ENCODE data around the gene SLC23A2.

SLC23A2 gene

DNA sequence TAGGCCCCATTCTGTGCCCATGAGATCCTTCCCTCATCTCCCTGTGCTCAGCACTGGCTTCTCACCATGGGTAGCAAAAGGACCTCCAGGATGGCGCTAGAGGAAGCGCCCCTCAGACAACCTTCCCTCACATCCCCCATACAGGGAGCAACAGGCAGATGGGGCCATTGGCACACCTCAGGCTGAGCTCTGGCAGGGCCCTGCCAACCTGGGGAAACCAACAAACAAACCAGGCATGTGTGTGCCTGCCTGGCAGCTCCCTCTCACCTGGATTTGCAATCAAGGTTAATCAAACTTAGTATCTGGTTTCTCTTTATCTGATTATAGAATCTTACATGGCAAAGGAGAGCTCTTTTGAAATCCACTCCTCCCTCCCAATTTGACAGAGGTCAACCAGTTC is 134.9 kb downstream of the SLC23A2 start:
- TF ChIP-seq, protein P1, sequence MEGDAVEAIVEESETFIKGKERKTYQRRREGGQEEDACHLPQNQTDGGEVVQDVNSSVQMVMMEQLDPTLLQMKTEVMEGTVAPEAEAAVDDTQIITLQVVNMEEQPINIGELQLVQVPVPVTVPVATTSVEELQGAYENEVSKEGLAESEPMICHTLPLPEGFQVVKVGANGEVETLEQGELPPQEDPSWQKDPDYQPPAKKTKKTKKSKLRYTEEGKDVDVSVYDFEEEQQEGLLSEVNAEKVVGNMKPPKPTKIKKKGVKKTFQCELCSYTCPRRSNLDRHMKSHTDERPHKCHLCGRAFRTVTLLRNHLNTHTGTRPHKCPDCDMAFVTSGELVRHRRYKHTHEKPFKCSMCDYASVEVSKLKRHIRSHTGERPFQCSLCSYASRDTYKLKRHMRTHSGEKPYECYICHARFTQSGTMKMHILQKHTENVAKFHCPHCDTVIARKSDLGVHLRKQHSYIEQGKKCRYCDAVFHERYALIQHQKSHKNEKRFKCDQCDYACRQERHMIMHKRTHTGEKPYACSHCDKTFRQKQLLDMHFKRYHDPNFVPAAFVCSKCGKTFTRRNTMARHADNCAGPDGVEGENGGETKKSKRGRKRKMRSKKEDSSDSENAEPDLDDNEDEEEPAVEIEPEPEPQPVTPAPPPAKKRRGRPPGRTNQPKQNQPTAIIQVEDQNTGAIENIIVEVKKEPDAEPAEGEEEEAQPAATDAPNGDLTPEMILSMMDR (IDR thresholded peaks at IDR 0.05; ENCODE audit: borderline replicate concordance, insufficient read depth, low read depth, low read length), result no peak
- no peak overlapping the region for H3K4me3 ChIP-seq (ENCODE audit: low read depth, low read length)

DNA sequence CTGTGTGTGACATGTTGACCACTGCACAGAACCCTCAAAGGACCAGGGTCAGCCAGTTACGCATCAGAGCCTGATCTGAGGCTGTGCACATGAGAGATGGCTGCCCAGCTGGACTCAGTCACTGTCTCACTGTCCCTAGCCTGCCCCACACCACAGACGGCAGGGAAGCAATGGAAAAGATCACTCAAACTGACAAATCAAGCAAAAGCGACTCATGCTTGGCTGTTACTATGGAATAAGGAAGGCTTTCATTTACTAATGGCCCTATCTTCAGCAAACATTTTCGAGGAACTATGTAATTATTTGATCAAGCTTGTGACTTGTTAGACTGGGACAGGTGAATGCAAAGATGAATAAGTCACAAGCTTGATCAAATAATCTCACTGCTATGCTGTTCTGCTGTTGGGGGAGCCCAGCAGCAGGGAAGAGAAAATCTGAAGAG is 137.0 kb downstream of the SLC23A2 start:
- TF ChIP-seq, protein P1 (IDR thresholded peaks at IDR 0.05; ENCODE audit: borderline replicate concordance, insufficient read depth, low read depth, low read length), result no peak
- no peak overlapping the region for H3K4me3 ChIP-seq (ENCODE audit: low read depth, low read length)

DNA sequence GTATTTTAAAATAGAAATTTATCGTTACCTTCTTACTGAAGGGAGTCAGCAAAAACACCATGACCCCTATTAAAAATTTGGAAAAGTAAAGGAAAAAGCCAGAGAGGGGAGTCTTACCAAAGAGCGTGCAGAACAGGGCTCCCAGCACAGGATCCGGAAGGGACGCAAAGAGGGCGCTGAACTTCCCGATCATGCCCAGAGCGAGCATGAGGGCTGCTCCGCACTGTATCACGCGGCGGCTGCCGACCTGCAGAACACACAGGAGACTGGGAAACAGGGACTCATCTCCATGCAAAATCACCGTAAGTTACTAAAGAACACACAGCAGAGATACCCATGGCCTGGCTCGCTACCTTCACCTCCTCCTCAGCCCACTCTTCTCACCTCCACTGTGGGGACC is 138.6 kb downstream of the SLC23A2 start:
- TF ChIP-seq, protein P1 (IDR thresholded peaks at IDR 0.05; ENCODE audit: borderline replicate concordance, insufficient read depth, low read depth, low read length), result no peak
- no peak overlapping the region for H3K4me3 ChIP-seq (ENCODE audit: low read depth, low read length)

DNA sequence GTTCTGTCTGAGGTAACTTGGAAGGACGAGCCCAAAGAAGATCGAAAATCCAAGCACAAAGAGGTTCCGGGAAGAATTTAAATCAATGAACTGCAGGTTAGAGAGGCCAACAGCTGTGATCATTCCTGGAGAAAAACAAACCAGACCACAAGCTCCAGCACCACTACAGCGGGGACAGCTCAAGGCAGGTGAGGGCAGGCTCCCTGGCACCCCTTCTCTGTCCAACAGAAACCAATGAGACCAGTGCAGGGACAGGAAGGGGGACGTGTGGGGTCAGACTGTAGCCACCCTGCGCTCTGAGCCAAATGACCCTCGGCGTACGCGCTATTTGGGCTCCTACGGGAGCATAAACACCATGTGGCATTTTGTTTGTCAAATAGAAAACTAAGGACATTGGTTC is 139.3 kb downstream of the SLC23A2 start:
- TF ChIP-seq, protein P1 (IDR thresholded peaks at IDR 0.05; ENCODE audit: borderline replicate concordance, insufficient read depth, low read depth, low read length), result no peak
- H3K4me3 ChIP-seq (ENCODE audit: low read depth, low read length), result no peak overlapping the region

GRCh38 chr20:4858000-4858399 is 143.3 kb downstream of the SLC23A2 start:
- TF ChIP-seq, protein P1 (IDR thresholded peaks at IDR 0.05; ENCODE audit: borderline replicate concordance, insufficient read depth, low read depth, low read length), result no peak
- no peak overlapping the region for H3K4me3 ChIP-seq (ENCODE audit: low read depth, low read length)

GRCh38 chr20:4856022-4856755 is 145.1 kb downstream of the SLC23A2 start:
- TF ChIP-seq, protein P1 (IDR thresholded peaks at IDR 0.05; ENCODE audit: borderline replicate concordance, insufficient read depth, low read depth, low read length), result no peak
- H3K4me3 ChIP-seq (ENCODE audit: low read depth, low read length), result no peak overlapping the region

- TF ChIP-seq, protein P1 (IDR thresholded peaks at IDR 0.05; ENCODE audit: borderline replicate concordance, insufficient read depth, low read depth, low read length), result no peak
- no peak overlapping the region for H3K4me3 ChIP-seq (ENCODE audit: low read depth, low read length)
Observed at GRCh38 chr20:4855555-4855954, 145.8 kb downstream of the SLC23A2 start.
